GM19043 (cell line): ENCODE results near the gene GORAB.

Experiments
- ATAC-seq: cut with Tn5 transposase; IDR thresholded peaks from one replicate; pipeline ENCODE4 v1.9.1; 2021; ENCODE audit warnings: low read depth; ENCODE audit not compliant: unreplicated experiment

Gene GORAB, protein sequence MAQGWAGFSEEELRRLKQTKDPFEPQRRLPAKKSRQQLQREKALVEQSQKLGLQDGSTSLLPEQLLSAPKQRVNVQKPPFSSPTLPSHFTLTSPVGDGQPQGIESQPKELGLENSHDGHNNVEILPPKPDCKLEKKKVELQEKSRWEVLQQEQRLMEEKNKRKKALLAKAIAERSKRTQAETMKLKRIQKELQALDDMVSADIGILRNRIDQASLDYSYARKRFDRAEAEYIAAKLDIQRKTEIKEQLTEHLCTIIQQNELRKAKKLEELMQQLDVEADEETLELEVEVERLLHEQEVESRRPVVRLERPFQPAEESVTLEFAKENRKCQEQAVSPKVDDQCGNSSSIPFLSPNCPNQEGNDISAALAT

DNA sequence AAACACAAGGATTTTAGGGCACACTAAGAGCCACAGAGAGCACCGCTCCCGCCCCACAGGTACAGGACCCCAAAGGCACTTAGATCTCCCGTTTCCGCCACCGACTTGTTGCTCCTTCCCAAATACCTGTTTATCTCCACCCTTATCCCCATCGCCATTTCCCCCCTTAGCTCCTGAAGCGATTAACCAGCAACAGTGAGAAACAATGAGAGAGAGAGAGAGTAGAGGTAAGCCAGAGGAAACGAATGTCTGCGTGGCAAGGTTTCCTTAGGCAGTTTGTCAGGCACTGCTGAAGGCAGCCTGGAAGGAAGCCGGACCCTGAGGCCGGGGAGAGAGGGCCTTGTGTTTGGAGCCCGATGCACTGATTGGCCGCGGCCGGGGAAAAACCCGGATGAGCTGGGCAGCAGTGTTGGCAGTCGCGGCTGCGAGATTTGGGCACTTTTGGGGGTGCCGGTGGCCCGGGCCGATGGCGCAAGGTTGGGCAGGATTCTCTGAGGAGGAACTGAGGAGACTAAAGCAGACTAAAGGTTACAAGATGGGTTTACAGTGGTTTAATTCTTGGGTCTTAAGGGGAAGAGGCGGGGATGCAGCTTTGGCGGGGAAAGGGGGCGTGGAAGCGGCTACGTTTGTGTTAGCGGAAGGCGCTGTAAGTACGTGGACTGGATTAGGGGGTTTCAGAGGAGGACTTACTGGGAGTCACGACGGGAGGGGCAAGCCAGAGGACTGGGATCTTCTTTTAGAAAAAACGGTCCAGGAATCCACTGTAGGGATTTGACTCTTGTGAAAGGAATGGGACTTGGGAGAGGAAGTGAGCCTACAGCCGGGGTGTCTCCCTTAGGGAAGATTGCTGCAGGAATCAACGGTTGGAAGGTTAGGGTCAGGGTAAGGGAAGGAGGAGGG lies at the start of gene GORAB:
GORAB (plus strand) TSS at position 409 of the 900 bp plus-strand sequence; CDS start at position 467, 58 bp downstream.
- ATAC-seq = peak; percentile 96

- ATAC-seq = no peak
Observed at GRCh38 chr1:170483051-170483450, 48.9 kb upstream of the GORAB start.

DNA sequence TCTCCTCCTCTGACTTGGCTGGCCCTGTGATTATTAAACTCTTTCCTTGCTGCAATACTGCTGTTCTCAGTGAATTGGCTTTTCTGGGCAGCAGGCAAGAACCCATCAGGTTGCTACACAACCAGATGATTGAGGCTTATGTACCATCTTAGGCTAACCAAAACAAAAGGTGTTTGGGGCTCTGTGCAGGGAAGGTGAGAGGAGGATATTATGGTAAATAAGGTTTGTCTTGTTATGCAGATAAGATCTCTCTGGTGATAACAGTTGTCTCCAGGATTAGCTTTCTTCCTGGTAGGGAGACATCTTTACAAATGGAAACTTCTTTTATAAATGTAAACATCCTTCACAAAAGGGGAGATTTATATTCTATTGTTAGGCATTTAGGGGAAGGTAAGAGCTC lies 44.5 kb upstream of the GORAB start:
- ATAC-seq = no peak

- no peak for ATAC-seq
Observed at GRCh38 chr1:170491291-170491690, 40.7 kb upstream of the GORAB start.

DNA sequence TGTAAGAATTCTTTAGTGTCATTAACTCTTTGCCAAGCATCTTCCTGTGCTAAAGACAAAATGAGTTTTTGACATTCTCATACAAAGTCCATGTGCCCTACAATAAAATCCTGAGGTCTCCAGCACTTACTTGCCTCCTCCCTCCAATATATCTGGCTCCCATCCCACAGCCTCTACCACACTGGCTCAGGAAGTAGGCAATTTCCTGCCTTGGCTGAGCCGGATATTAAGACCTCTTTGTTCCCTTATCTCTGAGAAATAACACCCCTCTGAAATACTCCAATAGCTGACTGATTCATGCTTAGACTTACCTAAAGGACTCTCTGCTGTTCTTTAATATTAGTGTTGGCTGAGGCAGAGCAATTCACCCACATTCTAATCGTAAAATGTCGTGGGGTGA lies 37.6 kb upstream of the GORAB start:
- ATAC-seq = no peak

GRCh38 chr1:170495006-170495405 lies 37.0 kb upstream of the GORAB start:
- ATAC-seq = no peak

DNA sequence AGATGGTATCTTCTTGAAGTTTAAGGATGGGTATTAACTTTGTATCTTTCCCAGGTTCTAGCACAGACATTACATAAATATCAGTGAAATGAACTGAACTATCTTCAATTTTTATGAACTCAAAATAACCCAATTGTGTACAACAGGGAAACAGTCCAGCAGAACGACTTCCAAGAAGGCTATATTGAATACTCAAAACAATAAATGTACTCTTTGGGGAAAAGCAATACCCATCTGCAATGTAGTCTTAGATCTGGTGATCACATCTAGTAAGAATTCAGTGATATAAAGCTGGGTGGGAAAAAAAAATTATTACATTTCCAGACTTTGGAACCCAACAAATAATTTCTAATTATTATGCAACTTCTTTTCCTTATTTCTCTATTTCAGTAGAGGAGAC lies 33.1 kb upstream of the GORAB start:
- ATAC-seq = no peak

DNA sequence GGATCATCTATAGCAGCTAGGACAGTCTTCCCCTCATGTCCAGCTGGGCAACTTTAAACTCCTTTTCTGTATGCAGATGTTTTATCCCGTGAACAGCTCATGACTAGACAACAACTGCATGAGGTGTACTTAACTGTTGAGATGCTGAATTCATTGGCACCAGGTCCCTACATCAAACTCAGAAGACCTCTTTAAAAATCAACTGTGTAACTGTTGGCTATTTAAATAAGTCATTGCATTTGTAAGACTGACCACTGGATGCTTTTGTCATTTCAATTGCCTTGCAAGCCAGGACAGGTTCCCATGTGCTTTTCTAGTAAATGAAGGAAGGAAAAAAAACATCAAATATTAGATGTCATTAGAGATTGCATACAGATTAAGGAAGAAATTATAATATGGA lies 28.3 kb upstream of the GORAB start:
- ATAC-seq = no peak

DNA sequence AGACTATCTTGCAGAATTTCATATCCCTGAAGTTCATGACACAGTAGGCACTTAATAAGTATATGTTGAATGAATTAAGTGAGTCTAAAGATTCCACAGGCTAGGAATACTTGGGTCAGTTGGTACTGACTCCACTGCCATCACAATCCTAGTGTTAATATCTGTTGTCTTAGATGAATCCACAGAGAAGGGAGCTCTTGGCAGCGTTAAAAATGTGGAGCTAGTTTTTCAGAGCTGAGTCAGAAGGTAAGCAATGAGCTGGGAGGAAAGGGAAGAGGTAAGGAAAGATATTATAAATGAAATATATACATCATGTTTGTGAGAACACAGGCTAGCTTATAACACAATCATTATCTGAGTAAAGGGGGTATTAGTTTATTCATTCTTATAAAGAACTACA lies 21.8 kb upstream of the GORAB start:
- no peak for ATAC-seq

DNA sequence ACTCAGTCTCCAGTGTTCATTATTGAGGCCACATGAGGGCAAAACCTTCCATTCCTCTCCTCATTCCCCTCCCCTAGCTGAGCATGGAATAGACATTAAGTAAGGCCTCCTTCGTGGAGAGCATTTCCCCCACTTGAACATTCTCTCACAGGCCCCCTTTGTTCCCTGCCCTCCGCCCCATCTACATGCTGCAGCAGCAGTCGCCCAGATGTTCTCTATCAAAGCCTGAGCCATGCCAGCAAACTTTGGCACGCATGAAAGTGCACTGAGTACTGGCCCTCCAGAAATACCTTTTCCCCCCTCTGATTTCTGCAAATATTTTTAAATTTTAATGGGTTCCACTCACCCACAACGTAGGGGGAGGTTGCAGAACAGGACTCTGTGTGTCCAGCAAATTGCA lies 20.9 kb upstream of the GORAB start:
- no peak for ATAC-seq

DNA sequence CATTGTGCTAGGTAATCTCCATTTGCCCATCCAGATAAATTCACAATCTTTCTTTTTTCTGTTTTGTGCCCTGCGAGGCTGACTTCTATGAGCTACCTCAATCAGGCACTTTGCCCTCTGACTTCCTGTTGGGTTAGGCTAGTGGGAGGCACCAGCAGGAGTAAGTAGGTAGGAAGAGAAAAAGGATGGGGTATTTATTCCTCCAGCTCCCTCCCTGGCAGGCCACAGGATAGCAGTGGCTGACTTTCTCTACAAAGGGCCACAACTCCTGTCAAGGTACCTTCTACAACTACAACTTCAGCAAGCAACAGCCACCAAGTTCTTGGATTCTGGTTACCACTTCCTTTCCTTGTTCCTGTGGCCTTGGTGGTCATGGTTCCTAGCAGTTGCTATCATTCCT lies 18.8 kb upstream of the GORAB start:
- no peak for ATAC-seq

DNA sequence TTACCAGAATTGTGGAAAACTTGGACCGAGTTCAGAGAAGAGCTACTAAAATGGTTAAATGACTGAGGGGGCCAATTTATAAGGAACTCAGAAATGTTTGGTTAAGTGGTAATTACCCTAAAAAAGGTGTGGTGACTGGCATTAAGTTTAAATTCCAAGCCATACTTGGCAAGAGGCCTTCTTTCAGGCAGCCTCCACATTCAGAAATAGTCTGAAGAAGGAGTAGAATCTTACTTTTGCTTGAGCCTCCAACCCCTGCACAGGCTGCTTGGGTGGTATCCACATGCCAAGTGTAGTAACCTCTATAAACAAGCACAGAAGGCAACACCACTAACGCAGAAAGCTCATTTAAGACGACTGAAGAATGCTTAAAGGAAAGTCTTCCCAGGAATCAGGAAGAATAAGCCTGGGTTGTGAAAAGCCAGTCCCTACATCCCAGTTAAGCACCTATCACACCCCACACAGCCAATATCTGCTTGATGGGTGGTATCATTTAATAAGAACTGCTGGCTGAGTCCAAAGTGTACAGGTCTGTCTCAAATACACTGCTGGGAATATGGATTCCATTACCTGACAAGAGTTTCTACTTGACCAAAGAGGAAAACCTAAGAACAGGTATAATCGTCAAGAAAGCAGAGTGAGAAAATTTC lies 13.7 kb upstream of the GORAB start:
- no peak for ATAC-seq

DNA sequence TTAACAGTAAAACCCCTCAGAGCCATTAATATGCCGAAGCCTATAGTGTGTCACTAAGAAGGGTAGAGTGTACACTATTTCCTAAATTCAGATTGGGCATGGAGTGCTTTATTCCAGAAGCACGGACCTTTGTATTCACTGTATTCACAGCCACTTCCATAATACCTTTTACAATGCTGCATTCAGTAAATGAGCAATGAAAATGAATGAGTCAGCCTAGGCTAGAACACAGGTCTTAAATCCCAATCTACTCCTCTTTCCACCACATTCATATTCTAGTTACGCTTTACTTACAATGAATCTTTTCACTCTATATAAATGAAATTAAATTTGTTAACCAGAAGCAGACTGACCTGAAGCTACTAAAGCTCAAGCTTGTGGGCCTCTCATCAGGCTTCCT lies 13.0 kb upstream of the GORAB start:
- no peak for ATAC-seq

DNA sequence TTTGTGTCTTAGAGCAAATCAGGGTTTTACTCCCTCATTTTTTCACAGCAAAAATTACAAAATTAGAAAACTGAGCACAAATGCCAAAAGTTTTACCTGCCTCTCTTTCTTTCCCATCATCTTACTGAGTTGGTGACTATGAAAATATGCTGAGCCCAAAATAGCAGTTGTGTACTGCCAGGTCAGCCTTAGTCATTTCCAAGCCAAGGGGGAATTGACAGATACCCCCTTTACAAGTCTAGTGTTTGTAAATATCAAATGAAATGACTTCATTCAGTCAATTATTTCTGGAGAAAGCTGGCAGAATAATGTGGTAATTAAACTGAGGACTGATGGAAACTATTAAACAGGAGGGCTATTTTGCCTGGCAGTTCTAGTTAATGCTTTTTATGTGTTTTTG lies 11.4 kb upstream of the GORAB start:
- no peak for ATAC-seq

DNA sequence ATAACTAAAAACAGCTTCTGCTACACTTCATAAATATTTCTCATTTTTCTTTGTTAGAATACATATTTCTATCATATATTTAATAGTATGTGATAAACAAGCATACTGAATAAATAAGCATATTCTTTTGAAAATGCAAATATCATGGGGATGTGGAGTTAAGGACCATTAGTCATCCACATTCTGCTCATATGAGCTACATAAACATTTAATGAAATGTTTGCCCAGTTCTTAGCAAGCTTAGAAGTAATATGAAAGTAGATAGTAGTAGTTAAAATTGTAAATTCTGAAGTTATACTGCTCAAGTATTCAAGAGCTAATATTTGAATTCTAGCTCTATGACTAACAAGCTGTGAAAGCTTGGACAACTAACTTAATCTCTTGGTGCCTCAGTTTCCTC lies 10.1 kb upstream of the GORAB start:
- no peak for ATAC-seq

- peak; percentile 1 for ATAC-seq
Observed at GRCh38 chr1:170530972-170531757, 801 bp upstream of the GORAB start.

DNA sequence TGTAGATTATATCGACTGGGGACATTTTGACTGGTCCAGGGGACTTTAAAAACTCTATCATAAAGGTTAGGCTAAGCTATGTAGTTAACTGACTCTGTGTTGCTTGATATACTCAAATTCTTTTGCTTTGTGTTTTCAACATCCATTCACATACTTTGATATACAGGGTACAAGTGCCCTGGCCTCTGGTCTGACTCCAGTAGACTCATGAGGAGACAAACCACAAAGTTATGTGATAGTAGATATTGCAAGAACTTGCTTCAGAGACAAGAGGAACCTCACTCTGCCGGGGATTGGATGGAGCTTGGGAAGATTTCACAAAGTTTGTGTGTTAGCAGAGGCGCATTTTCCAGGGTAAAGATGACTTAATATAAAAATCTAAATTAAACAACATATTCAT lies 1.3 kb downstream of the GORAB start:
- no peak for ATAC-seq

DNA sequence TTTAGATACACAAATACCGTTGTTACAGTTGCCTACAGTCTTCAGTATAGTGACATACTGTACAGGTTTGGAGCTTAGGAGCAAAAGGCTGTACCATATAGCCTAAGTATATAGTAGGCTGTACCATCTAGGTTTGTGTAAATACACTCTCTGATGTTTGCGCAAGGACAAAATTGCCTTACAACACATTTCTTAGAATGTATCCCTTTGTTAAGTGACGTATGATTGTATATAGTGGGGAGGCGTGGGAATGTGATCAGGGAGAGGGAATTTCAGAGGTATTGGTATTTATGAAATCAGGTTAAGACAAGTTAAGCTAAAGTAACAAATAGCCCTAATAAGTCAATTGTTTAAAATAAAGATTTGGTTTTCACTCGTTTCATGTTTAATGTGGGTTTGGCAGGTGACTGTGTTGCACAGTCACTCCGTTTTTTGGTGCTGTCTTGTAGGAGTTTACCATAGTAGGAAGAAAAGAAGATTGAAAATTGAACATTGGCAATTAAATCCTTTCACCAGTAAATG lies 2.7 kb downstream of the GORAB start:
- no peak for ATAC-seq

DNA sequence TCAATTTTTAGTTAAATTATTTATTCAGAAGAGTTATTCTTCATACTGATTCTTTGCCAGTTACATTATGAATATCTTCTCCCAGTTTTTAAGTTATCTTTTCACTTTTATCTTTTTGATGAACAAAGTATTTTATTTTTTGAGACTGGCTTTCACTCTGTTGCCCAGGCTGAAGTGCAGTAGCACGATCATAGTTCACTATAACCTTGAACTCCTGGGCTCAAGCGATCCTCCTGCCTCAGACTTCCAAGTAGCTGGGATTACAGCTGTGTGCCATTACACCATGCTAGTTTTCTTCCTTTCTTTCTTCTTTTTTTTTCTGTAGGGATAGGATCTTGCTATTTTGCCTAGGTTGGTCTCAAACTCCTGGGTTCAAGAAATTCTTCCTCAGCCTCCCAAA lies 3.5 kb downstream of the GORAB start:
- no peak for ATAC-seq

DNA sequence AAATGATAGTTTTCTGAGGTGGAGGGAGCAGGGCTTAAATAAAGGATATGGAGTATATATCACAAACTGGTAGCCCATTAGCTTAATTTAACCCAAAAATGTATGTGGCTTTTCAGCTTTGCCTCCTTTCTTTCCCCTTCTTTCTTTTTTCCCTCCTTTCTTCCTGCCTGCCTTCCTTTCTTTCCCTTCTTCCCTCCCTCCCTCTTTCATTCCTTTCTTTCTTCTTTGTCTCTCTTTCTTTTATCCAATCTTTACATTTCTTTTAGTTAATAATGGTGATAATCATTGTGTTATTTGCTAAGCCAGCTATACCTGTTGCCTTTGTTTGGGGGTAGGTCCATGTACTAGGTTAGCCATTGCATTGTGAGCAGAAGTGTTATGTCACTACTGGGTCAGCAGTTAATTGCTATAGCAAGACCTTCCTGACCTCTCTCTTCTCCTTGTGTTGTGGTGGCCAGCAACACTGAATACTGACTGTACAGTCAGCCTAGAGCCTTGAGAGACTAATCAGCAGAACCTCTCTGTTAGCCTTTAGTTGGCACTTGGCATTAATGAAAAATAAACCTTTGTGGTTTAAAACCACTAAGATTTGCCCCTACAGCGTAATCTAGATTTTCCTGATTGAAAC lies 5.1 kb downstream of the GORAB start:
- no peak for ATAC-seq
